Activated B cell treated with CpG ODN at 0.5 μM for 24 hours (primary cell): ENCODE data around the gene HBE1. TPM values are rescaled to one million over a fixed set of nuclear protein-coding genes. Genes with fewer than 3 reads are reported as not detected.

Source experiments
- ATAC-seq: fragments of 200-7000 bp; cut with Tn5 transposase; one replicate; pipeline ENCODE4 v1.10.0; 2021; ENCODE audit warnings: low read depth, mild to moderate bottlenecking, moderate library complexity
- CTCF ChIA-PET: fragments of 350-600 bp; sonication (Branson Sonifier 250); formaldehyde crosslinking; loops from one replicate; lab custom pipeline; 2021; ENCODE audit warnings: antibody characterized with exemption; lab: Charles Lee
- POLR2A ChIA-PET: fragments of 350-600 bp; sonication (Branson Sonifier 250); formaldehyde crosslinking; loops from one replicate; lab custom pipeline; 2021; ENCODE audit warnings: antibody characterized with exemption; lab: Charles Lee
- DNase-seq: peaks from one replicate; pipeline ENCODE4 v3.0.0; 2022
- H3K27ac Mint-ChIP-seq: one replicate; pipeline ENCODE4 v1.8.0; 2020; ENCODE audit warnings: mixed read lengths
- H3K27me3 Mint-ChIP-seq: one replicate; pipeline ENCODE4 v1.8.0; 2021; ENCODE audit warnings: mixed read lengths
- H3K36me3 Mint-ChIP-seq: one replicate; pipeline ENCODE4 v1.8.0; 2021; ENCODE audit warnings: low read depth, mixed read lengths
- H3K4me1 Mint-ChIP-seq: one replicate; pipeline ENCODE4 v1.8.0; 2021; ENCODE audit warnings: mixed read lengths
- H3K4me3 Mint-ChIP-seq: one replicate; pipeline ENCODE4 v1.8.0; 2020; ENCODE audit warnings: mild to moderate bottlenecking, mixed read lengths
- H3K9me3 Mint-ChIP-seq: one replicate; pipeline ENCODE4 v1.8.0; 2020; ENCODE audit warnings: mixed read lengths
- intact Hi-C: fragments of 100-400 bp; cut with micrococcal nuclease; formaldehyde crosslinking; loops from one replicate; pipeline ENCODE4 v1.15.1; 2024
- total RNA-seq: library from RNA; stranded (reverse); gene quantifications from 2 replicates; pipeline ENCODE4 v1.2.3, GENCODE V29; 2022
- TF ChIP-seq, protein P1 (sequence below): fragments of 200-600 bp; IDR thresholded peaks from one replicate; pipeline ENCODE4 v1.8.0; 2022; ENCODE audit warnings: antibody characterized with exemption, mild to moderate bottlenecking

Gene HBE1
- total RNA-seq, 1 donor from 2014 or later = not detected

DNA sequence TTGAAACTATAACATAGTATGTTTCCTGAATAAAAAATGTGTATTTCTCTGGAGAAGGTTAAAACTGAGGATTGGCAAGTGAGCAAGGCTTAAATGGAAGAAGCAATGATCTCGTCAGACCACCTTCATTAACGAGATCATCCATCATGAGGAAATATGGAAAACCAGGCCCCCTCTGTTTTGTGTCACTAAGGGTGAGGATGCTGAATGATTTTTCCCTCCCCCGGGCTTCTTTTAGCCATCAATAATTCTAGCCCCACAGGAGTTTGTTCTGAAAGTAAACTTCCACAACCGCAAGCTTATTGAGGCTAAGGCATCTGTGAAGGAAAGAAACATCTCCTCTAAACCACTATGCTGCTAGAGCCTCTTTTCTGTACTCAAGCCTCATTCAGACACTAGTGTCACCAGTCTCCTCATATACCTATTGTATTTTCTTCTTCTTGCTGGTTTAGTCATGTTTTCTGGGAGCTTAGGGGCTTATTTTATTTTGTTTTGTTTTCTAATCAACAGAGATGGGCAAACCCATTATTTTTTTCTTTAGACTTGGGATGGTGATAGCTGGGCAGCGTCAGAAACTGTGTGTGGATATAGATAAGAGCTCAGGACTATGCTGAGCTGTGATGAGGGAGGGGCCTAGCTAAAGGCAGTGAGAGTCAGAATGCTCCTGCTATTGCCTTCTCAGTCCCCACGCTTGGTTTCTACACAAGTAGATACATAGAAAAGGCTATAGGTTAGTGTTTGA is 5.8 kb upstream of the HBE1 start:
- ATAC-seq (no peak), DNase-seq (no peak)
- no peaks in the 10 kb centered on the region for H3K27me3 Mint-ChIP-seq
- H3K4me1 Mint-ChIP-seq = no peaks in the 10 kb centered on the region
- H3K36me3 Mint-ChIP-seq = no peaks in the 10 kb centered on the region
- no peak overlapping the region for H3K4me3 Mint-ChIP-seq
- ChIA-PET POLR2A (no interaction called here), CTCF (no interaction called here)
- no peak overlapping the region for H3K27ac Mint-ChIP-seq
- TF ChIP-seq, protein P1, sequence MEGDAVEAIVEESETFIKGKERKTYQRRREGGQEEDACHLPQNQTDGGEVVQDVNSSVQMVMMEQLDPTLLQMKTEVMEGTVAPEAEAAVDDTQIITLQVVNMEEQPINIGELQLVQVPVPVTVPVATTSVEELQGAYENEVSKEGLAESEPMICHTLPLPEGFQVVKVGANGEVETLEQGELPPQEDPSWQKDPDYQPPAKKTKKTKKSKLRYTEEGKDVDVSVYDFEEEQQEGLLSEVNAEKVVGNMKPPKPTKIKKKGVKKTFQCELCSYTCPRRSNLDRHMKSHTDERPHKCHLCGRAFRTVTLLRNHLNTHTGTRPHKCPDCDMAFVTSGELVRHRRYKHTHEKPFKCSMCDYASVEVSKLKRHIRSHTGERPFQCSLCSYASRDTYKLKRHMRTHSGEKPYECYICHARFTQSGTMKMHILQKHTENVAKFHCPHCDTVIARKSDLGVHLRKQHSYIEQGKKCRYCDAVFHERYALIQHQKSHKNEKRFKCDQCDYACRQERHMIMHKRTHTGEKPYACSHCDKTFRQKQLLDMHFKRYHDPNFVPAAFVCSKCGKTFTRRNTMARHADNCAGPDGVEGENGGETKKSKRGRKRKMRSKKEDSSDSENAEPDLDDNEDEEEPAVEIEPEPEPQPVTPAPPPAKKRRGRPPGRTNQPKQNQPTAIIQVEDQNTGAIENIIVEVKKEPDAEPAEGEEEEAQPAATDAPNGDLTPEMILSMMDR = no peak
- intact Hi-C loops = no loop called here
- no peaks in the 10 kb centered on the region for H3K9me3 Mint-ChIP-seq

- intact Hi-C loops = no loop called here
- no peaks in the 10 kb centered on the region for H3K36me3 Mint-ChIP-seq
- H3K9me3 Mint-ChIP-seq = no peaks in the 10 kb centered on the region
- no peak overlapping the region for H3K4me3 Mint-ChIP-seq
- DNase-seq (no peak), ATAC-seq (no peak)
- H3K27ac Mint-ChIP-seq = no peak overlapping the region
- TF ChIP-seq, protein P1 = no peak
- ChIA-PET POLR2A (no interaction called here), CTCF (no interaction called here)
- no peaks in the 10 kb centered on the region for H3K4me1 Mint-ChIP-seq
- H3K27me3 Mint-ChIP-seq = no peaks in the 10 kb centered on the region
Measured at GRCh38 chr11:5274395-5274794, 4.7 kb upstream of the HBE1 start.

- ChIA-PET CTCF (no interaction called here), POLR2A (no interaction called here)
- H3K9me3 Mint-ChIP-seq = no peaks in the 10 kb centered on the region
- H3K27me3 Mint-ChIP-seq = no peaks in the 10 kb centered on the region
- H3K27ac Mint-ChIP-seq = no peak overlapping the region
- intact Hi-C loops = no loop called here
- no peaks in the 10 kb centered on the region for H3K4me1 Mint-ChIP-seq
- DNase-seq (no peak), ATAC-seq (no peak)
- TF ChIP-seq, protein P1 = no peak
- no peaks in the 10 kb centered on the region for H3K36me3 Mint-ChIP-seq
- no peak overlapping the region for H3K4me3 Mint-ChIP-seq
Measured at GRCh38 chr11:5272395-5273017, 2.8 kb upstream of the HBE1 start.

GRCh38 chr11:5267033-5267563 is 2.6 kb downstream of the HBE1 start:
- ATAC-seq = no peak
- DNase-seq = no peak
- TF ChIP-seq, protein P1 = no peak
- no peaks in the 10 kb centered on the region for H3K27me3 Mint-ChIP-seq
- H3K27ac Mint-ChIP-seq = no peak overlapping the region
- H3K4me3 Mint-ChIP-seq = no peak overlapping the region
- intact Hi-C loops = no loop called here
- peaks cover 2% of the 10 kb centered on the region for H3K9me3 Mint-ChIP-seq
- CTCF ChIA-PET = no interaction called here
- H3K36me3 Mint-ChIP-seq = no peaks in the 10 kb centered on the region
- POLR2A ChIA-PET = no interaction called here
- H3K4me1 Mint-ChIP-seq = no peaks in the 10 kb centered on the region

- H3K27me3 Mint-ChIP-seq = no peaks in the 10 kb centered on the region
- TF ChIP-seq, protein P1 = no peak
- ChIA-PET CTCF (no interaction called here), POLR2A (no interaction called here)
- peaks cover 2% of the 10 kb centered on the region for H3K9me3 Mint-ChIP-seq
- no peak for ATAC-seq
- H3K4me3 Mint-ChIP-seq = no peak overlapping the region
- no peak overlapping the region for H3K27ac Mint-ChIP-seq
- no peak for DNase-seq
- intact Hi-C loops = no loop called here
- H3K36me3 Mint-ChIP-seq = no peaks in the 10 kb centered on the region
- H3K4me1 Mint-ChIP-seq = no peaks in the 10 kb centered on the region
Measured at GRCh38 chr11:5266609-5267008, 3.1 kb downstream of the HBE1 start.
